ENCODE results near the gene PCNA.

PCNA gene

GRCh38 chr20:5118220-5119142 is 1.3 kb downstream of the PCNA start:
- Histone ChIP-seq H2AFZ (peak overlapping the region; percentile 76), H3K9me3 (ENCODE audit: control insufficient read depth, low read length) (no peaks in the 10 kb centered on the region), H3K4me3 (ENCODE audit: low read depth, low read length) (peak overlapping the region; percentile 79), H3K27ac (no peak overlapping the region), H3K36me3 (ENCODE audit: control insufficient read depth, insufficient read depth, low read length) (no peaks in the 10 kb centered on the region), H3K4me1 (peaks cover 8% of the 10 kb centered on the region), H3K27me3 (ENCODE audit: control insufficient read depth, insufficient read depth, low read length) (no peaks in the 10 kb centered on the region), H3K79me2 (no peaks in the 10 kb centered on the region), H3K9ac (no peak overlapping the region), H3K4me2 (ENCODE audit: low read length) (peak overlapping the region; percentile 79)
- TF ChIP-seq CTCF (IDR thresholded peaks at IDR 0.05), result no peak

DNA sequence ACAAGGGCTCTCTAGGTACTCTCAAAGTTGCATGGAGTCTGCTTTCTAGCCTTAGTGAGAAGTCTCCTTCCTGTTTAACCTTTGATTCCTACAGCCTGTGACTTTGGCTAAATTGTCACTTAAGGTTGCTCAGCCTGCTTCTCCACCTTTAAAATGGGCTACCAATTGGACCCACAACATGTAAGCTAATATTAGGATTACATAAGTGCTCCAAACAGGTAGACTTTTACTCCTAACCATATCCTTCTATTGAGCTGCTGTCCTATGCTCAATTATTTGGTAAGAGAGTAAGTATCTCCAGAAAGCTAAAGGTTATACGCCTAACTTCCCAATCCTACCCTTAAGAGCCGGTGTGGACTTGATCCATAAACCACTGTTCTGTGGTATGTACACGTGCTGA is 2.9 kb downstream of the PCNA start:
- Histone ChIP-seq H3K9ac (no peak overlapping the region), H3K36me3 (ENCODE audit: control insufficient read depth, insufficient read depth, low read length) (no peaks in the 10 kb centered on the region), H3K27ac (no peak overlapping the region), H3K4me2 (ENCODE audit: low read length) (no peak overlapping the region), H3K4me3 (ENCODE audit: low read depth, low read length) (no peak overlapping the region), H3K4me1 (peaks cover 11% of the 10 kb centered on the region), H2AFZ (no peak overlapping the region), H3K9me3 (ENCODE audit: control insufficient read depth, low read length) (no peaks in the 10 kb centered on the region), H3K79me2 (no peaks in the 10 kb centered on the region), H3K27me3 (ENCODE audit: control insufficient read depth, insufficient read depth, low read length) (no peaks in the 10 kb centered on the region)
- TF ChIP-seq CTCF (IDR thresholded peaks at IDR 0.05), result no peak

- TF ChIP-seq CTCF (IDR thresholded peaks at IDR 0.05), result no peak
- Histone ChIP-seq H3K9ac (no peak overlapping the region), H2AFZ (no peak overlapping the region), H3K4me2 (ENCODE audit: low read length) (no peak overlapping the region), H3K9me3 (ENCODE audit: control insufficient read depth, low read length) (no peaks in the 10 kb centered on the region), H3K4me1 (peaks cover 12% of the 10 kb centered on the region), H3K4me3 (ENCODE audit: low read depth, low read length) (no peak overlapping the region), H3K27ac (no peak overlapping the region), H3K27me3 (ENCODE audit: control insufficient read depth, insufficient read depth, low read length) (no peaks in the 10 kb centered on the region), H3K79me2 (no peaks in the 10 kb centered on the region), H3K36me3 (ENCODE audit: control insufficient read depth, insufficient read depth, low read length) (no peaks in the 10 kb centered on the region)
Observed at GRCh38 chr20:5114403-5114802, 5.4 kb downstream of the PCNA start.

DNA sequence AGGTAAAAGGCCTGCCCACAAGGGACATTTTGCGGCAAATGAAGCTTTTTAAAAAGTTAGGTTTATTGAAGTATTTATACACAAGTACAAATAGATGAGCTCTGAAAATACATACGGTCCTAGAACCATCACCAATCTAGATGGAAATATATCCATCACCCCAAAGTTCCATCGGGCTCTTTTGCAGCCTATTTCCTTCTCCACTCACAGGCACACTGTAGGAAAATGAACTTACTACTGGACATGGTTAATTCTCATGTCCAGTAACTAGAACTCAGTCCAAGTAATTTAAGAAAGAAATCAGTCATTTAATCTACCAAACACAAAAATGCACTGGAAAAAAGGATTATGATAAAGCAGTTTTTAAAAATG is 6.2 kb downstream of the PCNA start:
- Histone ChIP-seq H3K4me2 (ENCODE audit: low read length) (peak overlapping the region; percentile 79), H3K4me1 (peaks cover 10% of the 10 kb centered on the region)

More for the DNA sequence above, 6.2 kb downstream of the PCNA start:
- H3K27ac ChIP-seq, result peak overlapping the region; percentile 80
- H3K36me3 ChIP-seq (ENCODE audit: control insufficient read depth, insufficient read depth, low read length), result no peaks in the 10 kb centered on the region
- no peak for TF ChIP-seq CTCF (IDR thresholded peaks at IDR 0.05)
- no peak overlapping the region for H3K9ac ChIP-seq
- H3K4me3 ChIP-seq (ENCODE audit: low read depth, low read length), result peak overlapping the region; percentile 76
- no peaks in the 10 kb centered on the region for H3K9me3 ChIP-seq (ENCODE audit: control insufficient read depth, low read length)
- peak overlapping the region; percentile 96 for H2AFZ ChIP-seq
- H3K27me3 ChIP-seq (ENCODE audit: control insufficient read depth, insufficient read depth, low read length), result no peaks in the 10 kb centered on the region
- no peaks in the 10 kb centered on the region for H3K79me2 ChIP-seq

Data from parathyroid adenoma (tissue), 2 donors.